Nephron progenitor cell (in vitro differentiated cells): Measurements from ENCODE around the gene ZNF521.

Experiments
- DNase-seq: peaks from one replicate; pipeline ENCODE4 v3.0.0; 2021
- H3K27ac Mint-ChIP-seq: 2 replicates; pipeline ENCODE4 v1.8.0; 2021; ENCODE audit warnings: mild to moderate bottlenecking, moderate library complexity, mixed read lengths
- H3K27me3 Mint-ChIP-seq: 2 replicates; pipeline ENCODE4 v1.8.0; 2021; ENCODE audit warnings: mild to moderate bottlenecking, low read depth, mixed read lengths; ENCODE audit not compliant: poor library complexity
- H3K36me3 Mint-ChIP-seq: 2 replicates; pipeline ENCODE4 v1.8.0; 2021; ENCODE audit warnings: low read depth, mixed read lengths
- H3K4me1 Mint-ChIP-seq: 2 replicates; pipeline ENCODE4 v1.8.0; 2021; ENCODE audit warnings: mixed read lengths
- H3K4me3 Mint-ChIP-seq: 2 replicates; pipeline ENCODE4 v1.8.0; 2021; ENCODE audit warnings: mild to moderate bottlenecking, moderate library complexity, mixed read lengths
- H3K9me3 Mint-ChIP-seq: 2 replicates; pipeline ENCODE4 v1.8.0; 2021; ENCODE audit warnings: mild to moderate bottlenecking, moderate library complexity, mixed read lengths
- CTCF ChIP-seq: fragments of 200-600 bp; sonication (generic); IDR thresholded peaks from 2 replicates; pipeline ENCODE4 v1.5.0; 2021; ENCODE audit warnings: antibody characterized with exemption

Gene ZNF521

GRCh38 chr18:25140124-25140961 is 211.6 kb downstream of the ZNF521 start:
- H3K27me3 Mint-ChIP-seq, result no peaks in the 10 kb centered on the region
- peak overlapping the region; percentile 53 for H3K27ac Mint-ChIP-seq
- TF ChIP-seq CTCF, result no peak
- no peak overlapping the region for H3K4me3 Mint-ChIP-seq
- peaks cover 24% of the 10 kb centered on the region for H3K36me3 Mint-ChIP-seq
- peaks cover 78% of the 10 kb centered on the region for H3K4me1 Mint-ChIP-seq
- H3K9me3 Mint-ChIP-seq, result no peaks in the 10 kb centered on the region
- DNase-seq, result no peak

GRCh38 chr18:25137197-25137472 is 214.8 kb downstream of the ZNF521 start:
- no peak for DNase-seq
- Mint-ChIP-seq H3K27ac (peak overlapping the region; percentile 92), H3K9me3 (no peaks in the 10 kb centered on the region), H3K36me3 (peaks cover 20% of the 10 kb centered on the region), H3K27me3 (no peaks in the 10 kb centered on the region), H3K4me1 (peaks cover 74% of the 10 kb centered on the region), H3K4me3 (no peak overlapping the region)
- no peak for TF ChIP-seq CTCF

DNA sequence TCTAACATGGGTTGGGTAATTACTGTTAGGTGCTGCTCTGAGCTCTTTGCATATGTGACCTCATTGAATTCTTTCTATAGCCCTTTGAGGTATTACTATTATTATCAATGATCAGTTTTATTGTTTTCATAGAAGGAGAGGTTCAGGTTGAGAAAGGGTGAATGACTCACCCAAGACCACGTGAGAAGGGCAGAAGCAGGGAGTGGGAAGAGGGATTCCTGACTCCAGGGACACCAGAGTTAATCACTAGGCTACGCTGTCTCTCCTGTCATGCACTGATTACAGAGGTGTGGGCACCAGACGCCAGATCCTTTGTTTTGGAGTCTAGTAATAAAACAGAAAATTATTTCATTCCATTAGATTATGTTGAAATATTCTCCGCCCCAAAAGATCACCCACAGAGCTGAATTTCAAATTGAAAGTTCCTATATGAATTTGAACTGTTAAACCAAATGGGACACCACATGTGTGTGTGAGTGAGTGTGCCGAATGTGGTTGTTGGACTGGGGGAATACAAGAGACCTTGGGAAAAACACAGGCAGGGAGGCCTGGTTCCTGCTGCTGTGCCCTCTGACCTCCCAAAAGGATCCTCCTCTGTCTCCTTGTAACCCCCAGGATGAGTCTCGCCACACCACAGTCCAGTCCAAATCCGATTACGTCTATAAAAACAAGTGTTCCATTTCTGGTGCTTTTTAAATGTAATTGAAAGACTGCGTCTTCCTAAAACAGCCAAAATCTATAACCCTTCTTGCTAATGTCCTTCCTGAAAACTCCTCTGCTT is 215.4 kb downstream of the ZNF521 start:
- no peak for DNase-seq
- H3K27me3 Mint-ChIP-seq, result no peaks in the 10 kb centered on the region
- H3K4me1 Mint-ChIP-seq, result peaks cover 69% of the 10 kb centered on the region
- H3K4me3 Mint-ChIP-seq, result no peak overlapping the region
- TF ChIP-seq CTCF, result no peak
- peaks cover 20% of the 10 kb centered on the region for H3K36me3 Mint-ChIP-seq
- H3K27ac Mint-ChIP-seq, result peak overlapping the region; percentile 92
- H3K9me3 Mint-ChIP-seq, result no peaks in the 10 kb centered on the region

DNA sequence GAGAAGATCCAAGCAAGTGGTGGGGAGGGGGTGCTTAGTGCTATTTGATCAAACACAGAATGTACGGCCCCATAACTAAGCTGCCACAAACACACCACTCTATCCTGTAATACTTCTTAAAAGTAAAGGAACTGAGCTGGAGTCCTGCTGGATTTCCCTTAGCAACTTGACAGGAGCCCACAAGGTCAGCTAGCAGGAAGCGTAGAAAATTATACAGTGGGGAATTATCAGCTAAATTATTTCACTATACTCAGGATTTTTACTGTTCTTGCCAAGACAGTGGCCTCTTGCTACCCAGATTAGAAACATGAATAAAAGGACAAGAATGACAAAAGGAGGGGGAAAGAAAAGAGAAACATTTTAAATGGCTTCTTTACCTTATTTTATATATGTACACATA is 217.1 kb downstream of the ZNF521 start:
- H3K4me3 Mint-ChIP-seq, result no peak overlapping the region
- no peak for DNase-seq
- no peaks in the 10 kb centered on the region for H3K9me3 Mint-ChIP-seq
- H3K36me3 Mint-ChIP-seq, result peaks cover 22% of the 10 kb centered on the region
- H3K4me1 Mint-ChIP-seq, result peaks cover 54% of the 10 kb centered on the region
- no peak overlapping the region for H3K27ac Mint-ChIP-seq
- H3K27me3 Mint-ChIP-seq, result no peaks in the 10 kb centered on the region
- no peak for TF ChIP-seq CTCF

DNA sequence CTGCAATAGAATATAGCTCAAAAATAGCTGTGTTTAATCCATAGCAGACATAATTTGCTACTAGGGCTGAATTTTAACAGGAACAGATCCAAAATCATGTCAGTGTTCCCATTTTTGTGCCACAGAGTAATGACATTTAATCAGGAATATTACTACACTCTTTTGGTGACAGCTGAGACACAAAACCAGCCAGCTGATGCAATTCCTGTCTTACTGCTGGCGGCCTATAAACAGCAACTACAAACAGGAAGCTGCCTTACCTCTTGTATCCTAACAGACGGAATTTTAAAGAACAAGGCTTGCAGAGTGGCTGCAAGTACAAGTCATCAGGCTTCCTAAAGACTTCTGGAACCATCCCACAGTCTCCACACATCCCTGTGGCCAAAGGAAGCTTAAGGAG is 218.1 kb downstream of the ZNF521 start:
- TF ChIP-seq CTCF, result no peak
- Mint-ChIP-seq H3K36me3 (peaks cover 32% of the 10 kb centered on the region), H3K9me3 (peaks cover 1% of the 10 kb centered on the region), H3K27me3 (no peaks in the 10 kb centered on the region), H3K27ac (no peak overlapping the region), H3K4me1 (peaks cover 51% of the 10 kb centered on the region), H3K4me3 (no peak overlapping the region)
- DNase-seq, result no peak
